Measurements from ENCODE around the gene COIL.
"Not testable (repeated sequence)": the region's sequence is repeated elsewhere in the genome, so short reads cannot be mapped to it uniquely, and the experiment has no call there.

DNA sequence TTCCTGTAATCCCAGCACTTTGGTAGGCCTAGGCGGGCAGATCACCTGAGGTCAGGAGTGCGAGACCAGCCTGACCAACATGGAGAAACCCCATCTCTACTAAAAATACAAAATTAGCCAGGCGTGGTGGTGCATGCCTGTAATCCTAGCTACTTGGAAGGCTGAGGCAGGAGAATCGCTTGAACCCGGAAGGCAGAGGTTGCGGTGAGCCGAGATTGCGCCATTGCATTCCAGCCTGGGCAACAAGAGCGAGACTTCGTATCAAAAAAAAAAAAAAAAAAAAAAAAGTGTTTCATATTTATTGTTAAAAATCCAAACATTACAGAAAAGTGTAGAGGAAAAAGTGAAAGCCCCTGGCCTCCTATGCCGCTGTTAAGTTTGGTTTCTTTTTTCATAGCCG is 19.7 kb upstream of the COIL start:
- not testable (repeated sequence) for TF ChIP-seq POLR2A (conservative IDR thresholded peaks at IDR 0.05); ELF4 (CRISPR knock-in tag; IDR thresholded peaks at IDR 0.05); MAFK (IDR thresholded peaks at IDR 0.05; ENCODE audit: low read length); KDM5B (IDR thresholded peaks at IDR 0.05; ENCODE audit: insufficient replicate concordance, low read depth, low read length)
- TF ChIP-seq, protein P1, sequence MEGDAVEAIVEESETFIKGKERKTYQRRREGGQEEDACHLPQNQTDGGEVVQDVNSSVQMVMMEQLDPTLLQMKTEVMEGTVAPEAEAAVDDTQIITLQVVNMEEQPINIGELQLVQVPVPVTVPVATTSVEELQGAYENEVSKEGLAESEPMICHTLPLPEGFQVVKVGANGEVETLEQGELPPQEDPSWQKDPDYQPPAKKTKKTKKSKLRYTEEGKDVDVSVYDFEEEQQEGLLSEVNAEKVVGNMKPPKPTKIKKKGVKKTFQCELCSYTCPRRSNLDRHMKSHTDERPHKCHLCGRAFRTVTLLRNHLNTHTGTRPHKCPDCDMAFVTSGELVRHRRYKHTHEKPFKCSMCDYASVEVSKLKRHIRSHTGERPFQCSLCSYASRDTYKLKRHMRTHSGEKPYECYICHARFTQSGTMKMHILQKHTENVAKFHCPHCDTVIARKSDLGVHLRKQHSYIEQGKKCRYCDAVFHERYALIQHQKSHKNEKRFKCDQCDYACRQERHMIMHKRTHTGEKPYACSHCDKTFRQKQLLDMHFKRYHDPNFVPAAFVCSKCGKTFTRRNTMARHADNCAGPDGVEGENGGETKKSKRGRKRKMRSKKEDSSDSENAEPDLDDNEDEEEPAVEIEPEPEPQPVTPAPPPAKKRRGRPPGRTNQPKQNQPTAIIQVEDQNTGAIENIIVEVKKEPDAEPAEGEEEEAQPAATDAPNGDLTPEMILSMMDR (IDR thresholded peaks at IDR 0.05 in 2 of 3, conservative IDR thresholded peaks at IDR 0.05 in 1 of 3; ENCODE audit: insufficient read depth in 2 of 3, low read depth in 1 of 3, low read length in 3 of 3): not testable (repeated sequence)
- TF ChIP-seq, protein P2, sequence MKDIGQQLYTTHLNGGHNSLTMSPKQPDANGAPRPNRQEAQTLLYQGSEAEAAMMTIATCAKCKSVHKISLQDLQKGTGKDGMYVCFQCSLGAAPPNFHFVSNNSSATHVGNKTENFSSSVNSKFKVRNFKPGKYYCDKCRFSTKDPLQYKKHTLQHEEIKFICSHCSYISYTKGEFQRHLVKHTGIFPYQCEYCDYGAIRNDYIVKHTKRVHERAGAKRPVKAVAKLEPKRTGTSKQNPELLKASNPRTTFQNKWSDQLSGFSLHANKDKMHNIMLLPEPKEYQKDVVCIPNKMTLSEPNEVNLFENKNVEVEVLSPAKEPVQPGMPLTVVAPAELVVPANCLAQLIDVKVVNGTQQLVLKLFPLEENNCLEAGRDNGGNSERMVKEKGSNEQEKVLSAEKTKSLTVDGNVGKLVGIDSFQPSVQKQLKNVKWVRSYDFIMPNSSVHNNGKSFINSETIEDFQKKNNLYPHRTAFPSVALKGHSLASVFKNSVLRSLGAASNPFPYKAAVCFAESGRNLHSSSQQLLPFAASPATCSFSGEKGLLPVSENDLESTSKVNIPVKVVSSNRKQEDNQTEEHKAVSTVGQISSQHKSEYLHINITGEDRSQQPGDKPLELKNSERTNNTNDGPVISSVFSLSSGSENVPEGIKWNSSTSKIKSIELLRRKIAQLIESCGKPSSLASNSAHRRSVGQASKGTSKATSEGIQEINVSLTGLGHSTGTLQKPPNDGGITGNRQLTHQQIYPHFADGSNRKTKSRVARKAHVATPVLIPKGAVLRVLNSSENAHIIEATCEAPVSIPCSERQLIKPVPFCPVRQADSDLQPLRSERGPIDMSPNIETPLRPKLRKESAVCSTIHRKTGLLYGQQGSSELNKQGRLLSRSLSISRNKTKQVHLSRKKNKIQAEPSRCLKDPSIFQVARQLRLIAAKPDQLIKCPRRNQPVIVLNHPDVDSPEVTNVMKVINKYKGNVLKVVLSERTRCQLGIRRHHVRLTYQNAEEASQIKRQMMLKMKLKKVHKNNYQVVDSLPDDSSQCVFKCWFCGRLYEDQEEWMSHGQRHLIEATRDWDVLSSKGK (CRISPR knock-in tag; IDR thresholded peaks at IDR 0.05): not testable (repeated sequence)
- TF ChIP-seq, protein P3, sequence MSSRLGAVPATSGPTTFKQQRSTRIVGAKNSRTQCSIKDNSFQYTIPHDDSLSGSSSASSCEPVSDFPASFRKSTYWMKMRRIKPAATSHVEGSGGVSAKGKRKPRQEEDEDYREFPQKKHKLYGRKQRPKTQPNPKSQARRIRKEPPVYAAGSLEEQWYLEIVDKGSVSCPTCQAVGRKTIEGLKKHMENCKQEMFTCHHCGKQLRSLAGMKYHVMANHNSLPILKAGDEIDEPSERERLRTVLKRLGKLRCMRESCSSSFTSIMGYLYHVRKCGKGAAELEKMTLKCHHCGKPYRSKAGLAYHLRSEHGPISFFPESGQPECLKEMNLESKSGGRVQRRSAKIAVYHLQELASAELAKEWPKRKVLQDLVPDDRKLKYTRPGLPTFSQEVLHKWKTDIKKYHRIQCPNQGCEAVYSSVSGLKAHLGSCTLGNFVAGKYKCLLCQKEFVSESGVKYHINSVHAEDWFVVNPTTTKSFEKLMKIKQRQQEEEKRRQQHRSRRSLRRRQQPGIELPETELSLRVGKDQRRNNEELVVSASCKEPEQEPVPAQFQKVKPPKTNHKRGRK (tag; IDR thresholded peaks at IDR 0.05): not testable (repeated sequence)
